ENCODE measurements around the gene CENPV. TPM values are rescaled to one million over a fixed set of nuclear protein-coding genes. Genes with fewer than 3 reads are reported as not detected.
A peak's percentile ranks its signal among the peaks of the same experiment; 100 is the strongest.

The CENPV gene
- total and polyA plus RNA-seq, 8 donors: 7.6 to 26.1 (median 9.8) TPM

DNA sequence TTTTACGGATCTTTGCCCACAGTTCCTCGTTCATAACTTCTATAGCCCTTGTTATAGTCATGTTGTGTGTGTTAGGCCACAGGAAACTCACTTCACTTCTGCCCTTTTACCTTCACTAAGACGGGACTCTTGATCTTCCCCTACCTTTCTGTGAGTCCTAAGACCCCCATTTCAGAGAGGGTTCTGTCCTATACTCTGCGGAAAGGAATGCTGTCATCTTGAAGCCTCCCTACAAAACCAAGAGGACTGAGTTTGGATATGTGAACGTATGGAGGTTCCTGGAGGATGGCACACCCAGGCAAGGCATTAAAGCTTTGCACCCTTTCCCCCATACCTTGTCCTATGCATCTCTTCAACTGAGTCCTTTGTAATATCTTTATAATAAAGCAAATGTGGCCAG, 31.3 kb upstream of the CENPV start:
- Histone ChIP-seq H3K36me3 (peaks cover 0 to 8% (median 0%) of the 10 kb centered on the region in 3 donors), H3K4me1 (peaks cover 11 to 21% (median 17%) of the 10 kb centered on the region in 3 donors), H3K27ac (no peak overlapping the region), H3K9me3 (no peaks in the 10 kb centered on the region), H3K27me3 (no peaks in the 10 kb centered on the region), H3K4me3 (no peak overlapping the region)
- no peak for ATAC-seq
- intact Hi-C loops (cut with DNase I): no loop called here
- no peak for DNase-seq
- FAIRE-seq: no peak
- TF ChIP-seq, protein P1, sequence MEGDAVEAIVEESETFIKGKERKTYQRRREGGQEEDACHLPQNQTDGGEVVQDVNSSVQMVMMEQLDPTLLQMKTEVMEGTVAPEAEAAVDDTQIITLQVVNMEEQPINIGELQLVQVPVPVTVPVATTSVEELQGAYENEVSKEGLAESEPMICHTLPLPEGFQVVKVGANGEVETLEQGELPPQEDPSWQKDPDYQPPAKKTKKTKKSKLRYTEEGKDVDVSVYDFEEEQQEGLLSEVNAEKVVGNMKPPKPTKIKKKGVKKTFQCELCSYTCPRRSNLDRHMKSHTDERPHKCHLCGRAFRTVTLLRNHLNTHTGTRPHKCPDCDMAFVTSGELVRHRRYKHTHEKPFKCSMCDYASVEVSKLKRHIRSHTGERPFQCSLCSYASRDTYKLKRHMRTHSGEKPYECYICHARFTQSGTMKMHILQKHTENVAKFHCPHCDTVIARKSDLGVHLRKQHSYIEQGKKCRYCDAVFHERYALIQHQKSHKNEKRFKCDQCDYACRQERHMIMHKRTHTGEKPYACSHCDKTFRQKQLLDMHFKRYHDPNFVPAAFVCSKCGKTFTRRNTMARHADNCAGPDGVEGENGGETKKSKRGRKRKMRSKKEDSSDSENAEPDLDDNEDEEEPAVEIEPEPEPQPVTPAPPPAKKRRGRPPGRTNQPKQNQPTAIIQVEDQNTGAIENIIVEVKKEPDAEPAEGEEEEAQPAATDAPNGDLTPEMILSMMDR (IDR thresholded peaks at IDR 0.05): no peak
- 70 to 80% methylated on average over 5 of the region's 5 CpGs for WGBS, 2 donors

DNA sequence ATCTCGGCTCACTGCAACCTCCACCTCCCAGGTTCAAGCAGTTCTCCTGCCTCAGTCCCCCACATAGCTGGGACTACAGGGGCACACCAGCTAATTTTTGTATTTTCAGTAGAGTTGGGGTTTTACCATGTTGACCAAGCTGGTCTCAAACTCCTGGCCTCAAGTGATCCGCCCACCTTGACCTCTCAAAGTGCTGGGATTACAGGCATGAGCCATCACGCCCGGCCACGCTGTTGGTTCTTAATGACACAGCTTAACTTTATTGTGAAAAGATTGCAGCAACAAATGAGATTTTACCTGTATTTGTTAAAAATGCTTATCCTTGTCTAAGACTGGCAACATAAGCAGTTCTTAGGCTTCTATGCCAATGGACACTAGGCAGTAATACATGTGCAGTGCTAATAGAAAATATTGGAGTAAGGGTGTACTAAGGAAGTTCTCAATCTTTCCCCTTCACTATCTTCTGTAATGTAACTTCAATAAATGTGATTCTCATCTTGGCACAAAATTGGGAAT, 30.6 kb upstream of the CENPV start:
- FAIRE-seq (no peak), DNase-seq (no peak), ATAC-seq (no peak)
- 80 to 84% methylated on average over 5 of the region's 5 CpGs for WGBS, 2 donors
- TF ChIP-seq, protein P1 (IDR thresholded peaks at IDR 0.05): no peak
- H3K4me3 ChIP-seq: peak overlapping the region in 1 of 4 donors; percentile 61
- no peaks in the 10 kb centered on the region for H3K27me3 ChIP-seq
- no peak overlapping the region for H3K27ac ChIP-seq
- H3K9me3 ChIP-seq: no peaks in the 10 kb centered on the region
- intact Hi-C loops (cut with DNase I): no loop called here
- peaks cover 0 to 8% (median 0%) of the 10 kb centered on the region in 3 donors for H3K36me3 ChIP-seq
- peaks cover 14 to 26% (median 21%) of the 10 kb centered on the region in 3 donors for H3K4me1 ChIP-seq

DNA sequence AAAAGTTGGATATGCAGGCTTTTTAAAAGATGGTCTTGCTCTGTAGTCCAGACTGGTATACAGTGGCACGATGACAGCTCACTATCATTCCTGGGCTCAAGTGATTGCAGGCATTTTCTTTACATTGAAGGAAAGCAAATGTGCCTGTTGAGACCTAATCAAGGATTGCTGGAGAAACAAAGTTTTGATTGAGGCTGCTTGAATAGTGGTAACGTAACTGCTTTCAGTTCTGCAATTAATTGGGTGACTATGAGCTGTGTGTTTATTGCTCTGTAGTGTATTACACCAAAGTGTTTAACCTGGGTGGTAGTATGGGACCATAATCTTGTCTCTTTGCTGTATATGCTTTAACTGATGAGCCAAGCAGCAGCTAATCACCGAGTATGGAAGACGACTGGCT, 29.9 kb upstream of the CENPV start:
- no peaks in the 10 kb centered on the region for H3K27me3 ChIP-seq
- H3K4me1 ChIP-seq: peaks cover 18 to 33% (median 27%) of the 10 kb centered on the region in 3 donors
- DNase-seq: no peak
- FAIRE-seq: no peak
- 38 to 39% methylated on average over 4 of the region's 4 CpGs for WGBS, 2 donors
- peaks cover 0 to 8% (median 0%) of the 10 kb centered on the region in 3 donors for H3K36me3 ChIP-seq
- TF ChIP-seq, protein P1 (IDR thresholded peaks at IDR 0.05): no peak
- no peak overlapping the region for H3K27ac ChIP-seq
- intact Hi-C loops (cut with DNase I): no loop called here
- no peak for ATAC-seq
- H3K9me3 ChIP-seq: no peaks in the 10 kb centered on the region
- H3K4me3 ChIP-seq: peak overlapping the region in 2 of 4 donors; percentile 52 to 61

DNA sequence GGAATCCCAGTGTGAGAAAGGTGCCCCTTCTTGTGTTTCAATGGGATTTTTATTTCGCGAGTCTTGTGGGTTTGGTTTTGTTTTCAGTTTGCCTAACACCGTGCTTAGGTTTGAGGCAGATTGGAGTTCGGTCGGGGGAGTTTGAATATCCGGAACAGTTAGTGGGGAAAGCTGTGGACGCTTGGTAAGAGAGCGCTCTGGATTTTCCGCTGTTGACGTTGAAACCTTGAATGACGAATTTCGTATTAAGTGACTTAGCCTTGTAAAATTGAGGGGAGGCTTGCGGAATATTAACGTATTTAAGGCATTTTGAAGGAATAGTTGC, 28.2 kb upstream of the CENPV start:
- peaks cover 0 to 8% (median 0%) of the 10 kb centered on the region in 3 donors for H3K36me3 ChIP-seq
- ATAC-seq: peak in 1 of 4 donors; percentile 6
- no peak for FAIRE-seq
- H3K4me1 ChIP-seq: peaks cover 24 to 38% (median 36%) of the 10 kb centered on the region in 3 donors
- no peak for DNase-seq
- peak overlapping the region; percentile 27 to 61 (median 43) for H3K4me3 ChIP-seq
- 0 to 1% methylated on average over 14 of the region's 14 CpGs for WGBS, 2 donors
- no peaks in the 10 kb centered on the region for H3K9me3 ChIP-seq
- intact Hi-C loops (cut with DNase I): no loop called here
- no peaks in the 10 kb centered on the region for H3K27me3 ChIP-seq
- H3K27ac ChIP-seq: peak overlapping the region; percentile 94 to 100 (median 97)
- TF ChIP-seq, protein P1 (IDR thresholded peaks at IDR 0.05): no peak

Measured in pancreas (tissue), 10 donors.